OCI-LY7 (cell line): Measurements from ENCODE around the gene UBAP1. TPM values are rescaled to one million over a fixed set of nuclear protein-coding genes. Genes with fewer than 3 reads are reported as not detected.

Experiments
- BruUV-seq: library from RNA; stranded (reverse); fragments of 400-500 nt; replicated peaks from 2 replicates; lab custom pipeline; 2021; lab: Mats Ljungman, UMichigan
- CTCF ChIA-PET: fragments of 300-600 bp; sonication (Branson Sonifier 250); formaldehyde crosslinking; loops from one replicate; lab custom pipeline; 2022; ENCODE audit warnings: antibody characterized with exemption; ENCODE audit not compliant: unreplicated experiment; lab: Charles Lee
- POLR2A ChIA-PET: fragments of 300-600 bp; sonication (Branson Sonifier 250); formaldehyde crosslinking; loops from one replicate; lab custom pipeline; 2022; ENCODE audit warnings: antibody characterized with exemption; lab: Charles Lee
- DNase-seq: peaks from one replicate; pipeline ENCODE4 v3.0.0-alpha.2; 2015; ENCODE audit warnings: low spot score
- H2AFZ ChIP-seq: fragments of 200-600 bp; sonication (generic), shearing (Covaris generic); 2 replicates; pipeline ENCODE4 v1.6.1; 2014; ENCODE audit warnings: mild to moderate bottlenecking, antibody characterized with exemption, low read length, moderate library complexity
- H3K27ac ChIP-seq: fragments of 200-600 bp; sonication (generic); 2 replicates; pipeline ENCODE4 v1.5.1; 2014; ENCODE audit warnings: mixed run types, low read depth, mild to moderate bottlenecking, moderate library complexity, low read length, inconsistent platforms; ENCODE audit not compliant: poor library complexity, severe bottlenecking
- H3K36me3 ChIP-seq: fragments of 200-600 bp; sonication (generic); 2 replicates; pipeline ENCODE4 v1.6.1; 2014; ENCODE audit warnings: mild to moderate bottlenecking, antibody characterized with exemption, low read length, moderate library complexity, mixed read lengths; ENCODE audit not compliant: insufficient read depth
- H3K4me1 ChIP-seq: fragments of 200-600 bp; sonication (generic); 2 replicates; pipeline ENCODE4 v1.5.1; 2014; ENCODE audit warnings: mild to moderate bottlenecking, low read length; ENCODE audit not compliant: insufficient read depth, poor library complexity, severe bottlenecking
- H3K4me2 ChIP-seq: fragments of 200-600 bp; sonication (generic); 2 replicates; pipeline ENCODE4 v1.6.1; 2014; ENCODE audit warnings: mild to moderate bottlenecking, low read length
- H3K4me3 ChIP-seq: fragments of 200-600 bp; sonication (generic); 2 replicates; pipeline ENCODE4 v1.5.1; 2014; ENCODE audit warnings: mild to moderate bottlenecking, low read depth, low read length; ENCODE audit not compliant: poor library complexity, severe bottlenecking
- H3K79me2 ChIP-seq: fragments of 200-600 bp; sonication (generic); 2 replicates; pipeline ENCODE4 v1.6.1; 2016; ENCODE audit warnings: low read depth, mild to moderate bottlenecking, low read length, moderate library complexity, mixed read lengths; ENCODE audit not compliant: insufficient read depth
- H3K9me2 ChIP-seq: fragments of 200-600 bp; sonication (generic); 2 replicates; pipeline ENCODE4 v1.6.1; 2016; ENCODE audit warnings: mild to moderate bottlenecking, low read length, mixed read lengths; ENCODE audit not compliant: insufficient read depth
- H3K9me3 ChIP-seq: fragments of 200-600 bp; sonication (generic); 2 replicates; pipeline ENCODE4 v1.6.1; 2014; ENCODE audit warnings: mild to moderate bottlenecking, mixed run types, low read length, mixed read lengths
- H4K20me1 ChIP-seq: fragments of 200-600 bp; sonication (generic); 2 replicates; pipeline ENCODE4 v1.6.1; 2014; ENCODE audit warnings: mild to moderate bottlenecking, antibody characterized with exemption, low read length, moderate library complexity, mixed read lengths; ENCODE audit not compliant: insufficient read depth
- EZH2phosphoT487 ChIP-seq: fragments of 200-600 bp; sonication (generic); IDR thresholded peaks from 2 replicates; pipeline ENCODE4 v1.6.1; 2018; ENCODE audit warnings: low read depth, borderline replicate concordance, mild to moderate bottlenecking, mixed run types, antibody characterized with exemption, low read length, moderate library complexity, mixed read lengths
- intact Hi-C: fragments of 100-400 bp; cut with micrococcal nuclease; formaldehyde crosslinking; loops from one replicate; pipeline ENCODE4 v1.10.0; 2022; ENCODE audit not compliant: unreplicated experiment
- total RNA-seq, 2 experiments: library from RNA; depleted of rRNA in 1 of 2; stranded (reverse); fragments of >200 nt in 1 of 2; shearing (Covaris generic) in 1 of 2; gene quantifications; 2 replicates each; pipeline ENCODE4 v1.2.3, GENCODE V29; 2014 to 2022
- TF ChIP-seq, protein P1 (sequence below): fragments of 200-600 bp; sonication (generic); conservative IDR thresholded peaks from 2 replicates; pipeline ENCODE4 v1.5.1; 2014; ENCODE audit warnings: mild to moderate bottlenecking, antibody characterized with exemption, low read length, moderate library complexity, mixed read lengths

The UBAP1 gene
- total RNA-seq, 2 experiments from 2014 or later: 12.4 to 22.4 TPM

DNA sequence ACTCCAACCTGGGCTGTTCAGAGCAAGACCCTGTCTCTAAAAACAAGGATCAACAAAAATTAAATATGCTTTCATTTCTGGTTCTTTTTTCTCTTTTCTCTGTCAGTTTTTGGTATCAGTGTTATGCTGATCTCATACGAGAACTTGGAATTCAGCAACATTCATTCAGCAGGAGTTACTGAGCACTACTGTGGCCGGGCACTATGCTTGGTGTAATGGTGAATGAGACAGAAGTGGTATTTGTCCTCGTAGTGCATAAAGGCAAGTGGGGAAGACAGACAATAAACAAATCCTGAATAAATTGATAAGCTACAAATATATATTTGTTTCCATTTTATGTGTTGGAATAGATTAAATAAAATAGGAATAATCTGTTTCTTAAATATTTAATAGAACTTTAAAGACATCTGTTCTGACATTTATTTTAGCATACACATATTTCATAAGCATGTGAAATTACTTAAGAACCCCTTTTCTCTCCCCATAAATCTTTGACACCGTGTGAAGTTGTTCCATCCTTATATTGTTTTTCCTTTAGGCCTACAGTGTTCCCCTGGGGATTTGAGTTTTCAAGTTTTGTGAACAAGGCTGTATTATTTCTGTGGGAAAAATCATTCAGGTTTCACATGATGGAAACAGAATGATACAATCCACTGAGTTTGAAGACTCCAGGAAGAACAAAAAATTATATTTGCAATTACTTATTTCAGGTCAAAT lies 24.6 kb downstream of the UBAP1 start:
- Histone ChIP-seq H3K27ac (no peak overlapping the region), H3K4me2 (no peak overlapping the region), H3K79me2 (peaks cover 34% of the 10 kb centered on the region), H3K36me3 (peaks cover 4% of the 10 kb centered on the region), H3K4me3 (no peak overlapping the region), H3K4me1 (no peaks in the 10 kb centered on the region), H3K9me3 (0 out of 2 replicates have a peak, but pooled peaks cover 3% of the 10 kb centered on the region), H4K20me1 (no peaks in the 10 kb centered on the region), H2AFZ (no peak overlapping the region), H3K9me2 (no peaks in the 10 kb centered on the region)
- TF ChIP-seq EZH2phosphoT487: no peak
- TF ChIP-seq, protein P1, sequence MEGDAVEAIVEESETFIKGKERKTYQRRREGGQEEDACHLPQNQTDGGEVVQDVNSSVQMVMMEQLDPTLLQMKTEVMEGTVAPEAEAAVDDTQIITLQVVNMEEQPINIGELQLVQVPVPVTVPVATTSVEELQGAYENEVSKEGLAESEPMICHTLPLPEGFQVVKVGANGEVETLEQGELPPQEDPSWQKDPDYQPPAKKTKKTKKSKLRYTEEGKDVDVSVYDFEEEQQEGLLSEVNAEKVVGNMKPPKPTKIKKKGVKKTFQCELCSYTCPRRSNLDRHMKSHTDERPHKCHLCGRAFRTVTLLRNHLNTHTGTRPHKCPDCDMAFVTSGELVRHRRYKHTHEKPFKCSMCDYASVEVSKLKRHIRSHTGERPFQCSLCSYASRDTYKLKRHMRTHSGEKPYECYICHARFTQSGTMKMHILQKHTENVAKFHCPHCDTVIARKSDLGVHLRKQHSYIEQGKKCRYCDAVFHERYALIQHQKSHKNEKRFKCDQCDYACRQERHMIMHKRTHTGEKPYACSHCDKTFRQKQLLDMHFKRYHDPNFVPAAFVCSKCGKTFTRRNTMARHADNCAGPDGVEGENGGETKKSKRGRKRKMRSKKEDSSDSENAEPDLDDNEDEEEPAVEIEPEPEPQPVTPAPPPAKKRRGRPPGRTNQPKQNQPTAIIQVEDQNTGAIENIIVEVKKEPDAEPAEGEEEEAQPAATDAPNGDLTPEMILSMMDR: no peak
- no peak for DNase-seq
- POLR2A ChIA-PET: no interaction called here
- BruUV-seq: no TSS peak
- intact Hi-C loops: no loop called here
- CTCF ChIA-PET: no interaction called here

- no peak for DNase-seq
- Histone ChIP-seq H2AFZ (no peak overlapping the region), H3K9me2 (no peaks in the 10 kb centered on the region), H3K79me2 (peaks cover 32% of the 10 kb centered on the region), H3K4me3 (no peak overlapping the region), H4K20me1 (no peaks in the 10 kb centered on the region), H3K9me3 (peaks cover 3% of the 10 kb centered on the region; the same call in 1 of the 2 replicates), H3K4me1 (no peaks in the 10 kb centered on the region), H3K36me3 (no peaks in the 10 kb centered on the region; the same call in 1 of the 2 replicates), H3K4me2 (no peak overlapping the region), H3K27ac (no peak overlapping the region)
- CTCF ChIA-PET: no interaction called here
- TF ChIP-seq EZH2phosphoT487: no peak
- TF ChIP-seq, protein P1: no peak
- POLR2A ChIA-PET: no interaction called here
- BruUV-seq: no TSS peak
- intact Hi-C loops: no loop called here
Measured at GRCh38 chr9:34203992-34204635, 25.3 kb downstream of the UBAP1 start.

DNA sequence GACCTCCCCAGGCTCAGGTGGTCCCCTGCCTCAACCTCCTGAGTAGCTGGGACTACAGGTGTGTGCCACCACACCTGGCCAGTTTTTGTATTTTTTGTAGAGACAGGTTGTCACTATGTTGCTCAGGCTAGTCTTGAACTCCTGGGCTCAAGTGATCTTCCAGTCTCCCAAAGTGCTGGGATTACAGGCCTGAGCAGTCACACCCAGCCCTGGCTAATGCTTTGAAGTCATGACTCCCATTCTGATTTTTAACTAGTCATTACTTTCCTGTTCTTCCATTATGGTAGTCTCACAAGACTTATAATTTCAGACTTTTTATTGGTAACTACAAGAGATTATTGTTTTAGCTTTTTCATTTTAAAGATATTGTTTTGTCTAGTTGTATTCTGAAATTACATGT lies 26.3 kb downstream of the UBAP1 start:
- no peak overlapping the region for H3K4me2 ChIP-seq
- intact Hi-C loops: no loop called here
- no peaks in the 10 kb centered on the region for H3K9me2 ChIP-seq
- TF ChIP-seq, protein P1: no peak
- TF ChIP-seq EZH2phosphoT487: no peak
- H3K36me3 ChIP-seq: peaks cover 4% of the 10 kb centered on the region; the same call in 1 of the 2 replicates
- H3K4me1 ChIP-seq: no peaks in the 10 kb centered on the region
- CTCF ChIA-PET: interaction anchor here (0.5 kb wide), 1 partner anchor 10 kb away, joined by 5 read pairs; no protein-coding TSS in a partner anchor
- H3K4me3 ChIP-seq: no peak overlapping the region
- H3K79me2 ChIP-seq: peaks cover 22% of the 10 kb centered on the region
- H3K27ac ChIP-seq: no peak overlapping the region
- BruUV-seq: no TSS peak
- DNase-seq: no peak
- peaks cover 3% of the 10 kb centered on the region; the same call in 1 of the 2 replicates for H3K9me3 ChIP-seq
- no peak overlapping the region for H2AFZ ChIP-seq
- POLR2A ChIA-PET: interaction anchor here (0.5 to 1.1 kb wide), 3 partner anchors 9 to 23 kb away, joined by 3 to 4 read pairs (median 3); no protein-coding TSS in a partner anchor
- no peaks in the 10 kb centered on the region for H4K20me1 ChIP-seq
